Endothelial cell (in vitro differentiated cells): ENCODE measurements around the gene EBLN1. TPM values are rescaled to one million over a fixed set of nuclear protein-coding genes. Genes with fewer than 3 reads are reported as not detected.

Experiments used
- DNase-seq: peaks from one replicate; pipeline ENCODE4 v3.0.0; 2021; ENCODE audit warnings: low spot score
- H3K27ac Mint-ChIP-seq: one replicate; pipeline ENCODE4 v1.8.0; 2021; ENCODE audit warnings: mixed read lengths, inconsistent platforms; ENCODE audit not compliant: unreplicated experiment
- H3K27me3 Mint-ChIP-seq: one replicate; pipeline ENCODE4 v1.8.0; 2021; ENCODE audit warnings: mild to moderate bottlenecking, moderate library complexity, mixed read lengths, inconsistent platforms; ENCODE audit not compliant: unreplicated experiment
- H3K36me3 Mint-ChIP-seq: one replicate; pipeline ENCODE4 v1.8.0; 2021; ENCODE audit warnings: mild to moderate bottlenecking, low read depth, mixed read lengths, inconsistent platforms; ENCODE audit not compliant: unreplicated experiment
- H3K4me1 Mint-ChIP-seq: one replicate; pipeline ENCODE4 v1.8.0; 2021; ENCODE audit warnings: mild to moderate bottlenecking, mixed read lengths, inconsistent platforms; ENCODE audit not compliant: unreplicated experiment
- H3K4me3 Mint-ChIP-seq: one replicate; pipeline ENCODE4 v1.8.0; 2021; ENCODE audit warnings: mild to moderate bottlenecking, mixed read lengths, inconsistent platforms; ENCODE audit not compliant: unreplicated experiment
- H3K9me3 Mint-ChIP-seq: one replicate; pipeline ENCODE4 v1.8.0; 2021; ENCODE audit warnings: mixed read lengths, inconsistent platforms; ENCODE audit not compliant: unreplicated experiment
- total RNA-seq: library from RNA; stranded (reverse); fragmentation: NEBNext Ultra II Directional; extraction: Animal tissue kit (Norgen Biotek cat#: 25700); gene quantifications from one replicate; pipeline ENCODE4 v1.2.1, GENCODE V29; 2021; ENCODE audit not compliant: unreplicated experiment
- TF ChIP-seq, protein P1 (sequence below): fragments of 200-600 bp; sonication (generic); IDR thresholded peaks from one replicate; pipeline ENCODE4 v1.5.0; 2021; ENCODE audit warnings: antibody characterized with exemption; ENCODE audit not compliant: unreplicated experiment

Gene EBLN1
- total RNA-seq, 1 donor from 2014 or later: not detected

DNA sequence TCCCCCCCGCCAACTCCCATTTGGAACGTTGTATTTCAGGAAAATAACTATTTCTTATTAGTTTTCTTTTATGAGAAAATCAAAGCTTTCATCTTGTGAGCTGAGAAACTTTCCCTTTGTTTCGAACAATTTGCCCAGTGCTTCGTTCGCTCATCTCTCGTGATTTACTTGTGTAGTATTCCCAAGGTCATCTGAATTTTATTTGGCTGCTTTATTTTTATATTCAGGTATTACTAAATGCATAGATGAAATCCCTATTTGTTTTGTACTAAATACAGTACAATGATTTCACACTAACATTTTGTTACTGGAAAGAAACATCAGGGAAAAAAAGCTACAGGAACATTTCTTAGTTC is 12.0 kb upstream of the EBLN1 start:
- TF ChIP-seq, protein P1, sequence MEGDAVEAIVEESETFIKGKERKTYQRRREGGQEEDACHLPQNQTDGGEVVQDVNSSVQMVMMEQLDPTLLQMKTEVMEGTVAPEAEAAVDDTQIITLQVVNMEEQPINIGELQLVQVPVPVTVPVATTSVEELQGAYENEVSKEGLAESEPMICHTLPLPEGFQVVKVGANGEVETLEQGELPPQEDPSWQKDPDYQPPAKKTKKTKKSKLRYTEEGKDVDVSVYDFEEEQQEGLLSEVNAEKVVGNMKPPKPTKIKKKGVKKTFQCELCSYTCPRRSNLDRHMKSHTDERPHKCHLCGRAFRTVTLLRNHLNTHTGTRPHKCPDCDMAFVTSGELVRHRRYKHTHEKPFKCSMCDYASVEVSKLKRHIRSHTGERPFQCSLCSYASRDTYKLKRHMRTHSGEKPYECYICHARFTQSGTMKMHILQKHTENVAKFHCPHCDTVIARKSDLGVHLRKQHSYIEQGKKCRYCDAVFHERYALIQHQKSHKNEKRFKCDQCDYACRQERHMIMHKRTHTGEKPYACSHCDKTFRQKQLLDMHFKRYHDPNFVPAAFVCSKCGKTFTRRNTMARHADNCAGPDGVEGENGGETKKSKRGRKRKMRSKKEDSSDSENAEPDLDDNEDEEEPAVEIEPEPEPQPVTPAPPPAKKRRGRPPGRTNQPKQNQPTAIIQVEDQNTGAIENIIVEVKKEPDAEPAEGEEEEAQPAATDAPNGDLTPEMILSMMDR: no peak
- DNase-seq: no peak
- Mint-ChIP-seq H3K9me3 (no peaks in the 10 kb centered on the region), H3K4me3 (peak overlapping the region; percentile 94), H3K27ac (peak overlapping the region; percentile 95), H3K4me1 (peaks cover 4% of the 10 kb centered on the region), H3K36me3 (peaks cover 4% of the 10 kb centered on the region), H3K27me3 (peaks cover 7% of the 10 kb centered on the region)

DNA sequence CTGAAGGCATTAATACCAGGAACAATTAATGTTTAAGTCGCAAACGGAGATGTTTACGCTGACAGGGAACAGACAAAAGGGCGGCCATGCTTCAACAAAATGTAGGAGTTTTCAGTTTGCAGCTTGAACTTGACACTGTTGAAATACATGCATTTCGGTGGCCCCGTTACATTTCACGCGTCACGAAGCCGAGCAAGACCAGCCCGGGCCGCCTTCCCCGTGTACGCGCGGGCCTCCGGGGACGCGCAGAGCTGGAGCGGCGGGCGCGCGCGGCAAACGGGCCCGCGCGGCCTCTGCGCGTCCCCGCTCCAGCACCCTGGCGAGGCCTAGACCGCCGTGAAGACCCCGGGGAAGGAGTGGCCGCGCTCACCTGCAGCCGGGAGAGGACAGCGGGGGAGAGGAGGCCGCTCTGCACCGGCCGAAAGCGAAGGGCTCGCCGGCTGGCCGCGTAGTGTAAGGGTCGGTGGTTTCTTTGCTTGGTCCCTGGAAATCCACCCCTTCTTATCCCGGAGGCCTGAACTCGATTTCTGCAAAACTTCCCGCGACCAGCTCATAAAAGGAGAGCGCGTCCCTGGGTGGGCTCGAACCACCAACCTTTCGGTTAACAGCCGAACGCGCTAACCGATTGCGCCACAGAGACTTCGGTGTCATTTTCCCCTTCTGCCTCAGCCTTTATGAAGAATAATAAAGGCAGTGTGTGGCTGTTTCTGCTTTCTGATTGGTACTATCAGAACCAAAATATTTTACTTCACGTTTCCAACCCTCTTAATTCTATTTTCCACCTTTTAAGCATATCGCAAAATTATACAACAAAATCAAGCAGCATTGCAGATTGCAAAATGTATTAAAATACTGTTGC is 11.4 kb upstream of the EBLN1 start:
- Mint-ChIP-seq H3K36me3 (peaks cover 4% of the 10 kb centered on the region), H3K9me3 (no peaks in the 10 kb centered on the region), H3K27ac (peak overlapping the region; percentile 95), H3K27me3 (peaks cover 7% of the 10 kb centered on the region), H3K4me1 (peaks cover 4% of the 10 kb centered on the region), H3K4me3 (peak overlapping the region; percentile 94)
- peak; percentile 87 for DNase-seq
- TF ChIP-seq, protein P1: no peak

DNA sequence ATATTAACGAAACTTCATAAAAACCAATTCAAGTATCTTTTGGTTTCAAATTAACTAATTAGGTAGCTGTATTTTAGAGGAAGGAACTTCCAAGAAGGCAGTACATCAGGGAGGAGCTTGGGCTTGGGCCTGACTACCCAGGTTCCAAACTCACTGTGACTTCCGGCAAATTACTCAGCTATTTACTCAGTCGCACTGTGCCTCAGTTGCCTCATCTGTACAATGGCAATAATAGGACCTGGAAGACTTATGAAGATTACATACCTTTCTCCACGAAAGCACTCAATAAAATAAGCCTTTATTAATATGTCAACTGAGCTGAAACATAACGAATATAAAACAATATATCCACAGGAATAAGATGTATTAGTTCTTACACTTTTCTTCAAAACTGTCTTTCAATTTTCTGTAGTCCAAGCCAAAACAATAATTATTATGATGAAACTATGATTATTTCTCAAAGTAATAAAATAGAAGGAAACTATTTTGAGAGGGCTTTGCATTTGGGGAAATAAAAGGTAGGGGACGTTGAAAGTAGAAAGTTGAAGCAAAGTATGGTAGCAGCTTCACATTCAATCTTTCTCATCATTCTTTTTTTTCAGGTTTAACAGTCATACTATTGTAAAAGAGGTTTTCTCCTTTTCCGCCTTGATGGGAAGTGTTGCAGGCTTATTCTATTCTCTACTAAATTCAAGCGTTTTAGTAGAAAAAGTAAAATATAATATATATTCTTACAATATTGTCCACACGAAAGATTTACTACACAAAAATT is 10.5 kb upstream of the EBLN1 start:
- Mint-ChIP-seq H3K4me3 (peak overlapping the region; percentile 90), H3K27me3 (peaks cover 7% of the 10 kb centered on the region), H3K9me3 (no peaks in the 10 kb centered on the region), H3K36me3 (peaks cover 4% of the 10 kb centered on the region), H3K27ac (peak overlapping the region; percentile 28), H3K4me1 (peaks cover 4% of the 10 kb centered on the region)
- no peak for DNase-seq
- TF ChIP-seq, protein P1: no peak

DNA sequence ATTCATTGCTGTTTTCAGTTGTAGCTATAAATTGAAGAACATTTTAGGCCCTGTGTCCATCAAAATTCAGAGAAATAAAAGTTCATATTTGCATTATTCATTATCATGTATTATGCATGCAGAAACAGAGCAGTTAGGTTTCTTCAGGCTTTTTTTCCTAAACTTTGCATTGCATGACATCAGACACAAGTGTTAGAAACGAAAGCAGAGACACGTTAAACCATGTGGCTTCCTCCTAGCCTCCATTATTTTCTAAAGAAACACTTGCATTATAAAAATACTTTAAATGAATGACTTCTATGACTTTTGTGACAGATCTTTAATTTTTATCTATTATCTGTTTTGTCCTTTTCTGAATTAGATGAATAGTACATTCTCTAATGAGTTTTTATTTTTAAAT is 8.8 kb upstream of the EBLN1 start:
- DNase-seq: no peak
- H3K4me1 Mint-ChIP-seq: peaks cover 4% of the 10 kb centered on the region
- TF ChIP-seq, protein P1: no peak
- peaks cover 7% of the 10 kb centered on the region for H3K27me3 Mint-ChIP-seq
- no peak overlapping the region for H3K27ac Mint-ChIP-seq
- H3K9me3 Mint-ChIP-seq: no peaks in the 10 kb centered on the region
- peaks cover 4% of the 10 kb centered on the region for H3K36me3 Mint-ChIP-seq
- no peak overlapping the region for H3K4me3 Mint-ChIP-seq
